ENCODE data around the gene FN1.
"Not testable (repeated sequence)": the region's sequence is repeated elsewhere in the genome, so short reads cannot be mapped to it uniquely, and the experiment has no call there.

The FN1 gene

DNA sequence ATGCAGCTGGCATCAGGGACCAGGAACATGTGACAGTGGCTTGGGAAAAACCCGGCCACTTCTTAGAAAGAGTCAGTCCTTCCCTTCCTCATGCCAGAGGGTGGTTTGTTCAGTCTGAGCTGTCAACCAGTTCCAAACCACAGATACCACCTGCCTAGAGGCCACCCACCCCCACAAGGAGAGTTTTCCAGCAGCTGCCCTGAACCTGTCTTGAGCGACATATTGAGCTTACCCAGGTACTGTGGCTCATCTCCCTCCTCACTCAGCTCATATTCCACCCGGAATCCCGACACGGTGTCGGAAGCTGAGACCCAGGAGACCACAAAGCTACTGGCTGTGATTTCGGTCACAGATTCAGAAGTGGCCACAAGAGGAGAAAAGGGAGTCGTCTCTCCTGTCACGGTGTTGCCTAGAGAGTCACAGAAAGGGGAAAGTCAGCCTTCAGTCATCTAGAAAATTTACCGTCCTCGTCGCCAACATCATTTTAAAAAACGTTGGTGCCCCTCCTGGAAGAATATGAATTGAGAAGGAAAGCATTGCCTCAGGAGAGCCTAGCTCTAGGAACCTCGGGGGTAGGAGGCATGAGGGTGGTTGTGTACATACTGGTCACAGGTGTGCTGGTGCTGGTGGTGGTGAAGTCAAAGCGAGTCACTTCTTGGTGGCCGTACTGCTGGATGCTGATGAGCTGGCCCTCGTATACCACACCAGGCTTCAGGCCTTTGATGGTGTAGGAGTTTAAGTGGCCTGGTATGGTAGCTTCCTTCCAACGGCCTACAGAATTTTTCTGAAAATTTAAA lies 26.3 kb downstream of the FN1 start:
- DNase-seq (ENCODE audit: extremely low read depth in 1 of 2, low read depth in 1 of 2): peak; percentile 21 to 45

DNA sequence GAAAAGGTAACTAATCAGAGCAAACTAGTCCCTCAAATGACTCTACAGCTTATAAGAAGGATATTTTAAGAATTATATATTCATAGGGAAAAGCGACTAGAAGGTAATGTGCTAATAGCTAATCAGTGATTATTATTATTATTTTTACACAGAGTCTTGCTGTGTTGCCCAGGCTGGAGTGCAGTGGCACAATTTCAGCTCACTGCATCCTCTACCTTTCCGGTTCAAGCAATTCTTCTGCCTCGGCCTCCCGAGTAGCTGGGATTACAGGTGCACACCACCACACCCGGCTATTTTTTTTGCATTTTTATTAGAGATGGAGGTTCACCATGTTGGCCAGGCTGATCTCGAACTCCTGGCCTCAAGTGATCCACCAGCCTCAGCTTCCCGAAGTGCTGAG lies 27.4 kb downstream of the FN1 start:
- not testable (repeated sequence) for DNase-seq (ENCODE audit: extremely low read depth in 1 of 2, low read depth in 1 of 2)

DNA sequence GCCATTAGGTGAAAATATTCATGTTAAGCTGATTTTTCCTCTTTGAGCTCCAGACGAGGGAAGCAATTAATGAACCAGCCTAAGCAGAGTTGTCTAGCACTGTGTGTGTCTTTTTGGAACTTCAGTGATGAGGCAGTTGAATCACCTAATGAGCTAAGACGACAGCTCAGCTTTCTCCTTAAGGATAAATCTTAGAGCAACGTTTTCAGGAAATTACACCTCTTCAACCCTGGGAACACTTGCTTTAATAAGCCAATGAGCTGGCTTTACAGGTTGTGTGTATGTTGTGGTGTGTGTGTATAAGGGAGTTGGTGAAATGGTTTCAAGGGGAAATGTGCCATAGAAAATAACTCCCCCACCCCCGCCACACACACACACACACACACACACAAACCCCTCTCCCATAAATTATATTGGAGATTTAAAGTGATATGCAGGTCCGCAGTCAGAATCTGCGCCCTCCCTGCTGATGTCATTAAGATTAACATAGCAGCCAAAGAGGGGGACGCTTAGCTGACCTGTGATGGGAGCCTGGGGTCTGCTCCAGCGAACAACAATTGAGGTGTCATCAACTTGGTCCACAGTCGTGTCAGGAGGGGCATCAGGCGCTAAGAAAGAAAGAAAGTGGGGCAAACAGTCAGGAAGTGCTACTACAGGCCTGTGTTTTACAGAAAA lies 28.1 kb downstream of the FN1 start:
- DNase-seq (ENCODE audit: extremely low read depth in 1 of 2, low read depth in 1 of 2): no peak

DNA sequence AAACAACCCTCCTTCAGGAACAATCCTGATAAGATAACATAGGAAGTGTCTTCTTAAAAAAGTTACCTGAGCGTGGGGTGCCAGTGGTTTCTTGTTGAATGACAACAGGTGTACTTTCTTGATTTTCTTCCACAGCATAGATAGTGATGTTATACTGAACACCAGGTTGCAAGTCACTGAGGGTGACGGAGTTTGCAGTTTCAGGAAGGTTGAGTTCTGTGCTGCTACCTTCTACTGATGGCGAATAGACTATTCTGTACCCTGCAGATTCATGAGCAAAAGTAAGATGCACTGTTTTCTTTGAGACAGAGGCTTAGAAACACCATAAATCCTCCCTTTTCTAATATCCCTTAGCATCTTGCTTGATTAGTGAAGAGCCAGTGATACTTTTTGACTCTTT lies 28.8 kb downstream of the FN1 start:
- no peak for DNase-seq (ENCODE audit: extremely low read depth in 1 of 2, low read depth in 1 of 2)

DNA sequence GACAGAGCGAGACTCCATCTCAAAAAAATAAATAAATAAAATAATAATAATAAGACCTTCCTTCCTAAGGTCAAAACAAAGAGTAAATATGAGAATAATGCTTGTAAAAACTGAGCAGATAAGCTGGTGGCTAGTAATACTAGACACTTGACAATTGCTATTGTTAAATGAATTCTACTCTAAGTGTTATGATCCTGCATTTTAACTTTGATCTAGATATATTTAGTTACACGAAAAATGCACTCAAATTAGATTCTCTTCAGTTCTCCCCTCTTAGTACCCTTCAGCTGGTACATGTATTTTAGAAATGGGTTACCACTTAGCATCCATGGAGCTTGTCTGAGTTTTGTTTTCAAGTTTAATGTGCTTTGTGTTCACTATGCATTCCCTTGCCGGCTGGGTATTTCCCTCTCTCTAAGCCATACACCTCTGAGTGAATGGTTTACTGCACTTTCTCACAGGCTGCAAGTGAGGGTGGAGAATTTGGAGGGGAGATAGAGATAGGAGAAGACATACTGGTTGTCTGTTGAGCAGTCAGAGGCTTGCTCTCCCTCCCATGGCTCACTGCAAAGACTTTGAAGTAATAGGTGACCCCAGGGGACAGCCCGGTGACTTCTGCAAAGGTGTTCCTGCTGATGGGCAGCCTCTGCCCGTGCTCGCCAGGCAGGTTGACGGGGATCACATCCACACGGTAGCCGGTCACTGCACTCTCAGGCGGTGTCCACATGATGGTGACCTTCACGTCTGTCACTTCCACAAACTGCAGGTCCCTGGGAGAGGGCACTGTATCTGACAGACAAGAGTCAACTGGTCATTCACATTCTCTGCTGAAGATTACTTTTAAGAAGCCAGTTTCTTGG lies 29.9 kb downstream of the FN1 start:
- no peak for DNase-seq (ENCODE audit: extremely low read depth in 1 of 2, low read depth in 1 of 2)

DNA sequence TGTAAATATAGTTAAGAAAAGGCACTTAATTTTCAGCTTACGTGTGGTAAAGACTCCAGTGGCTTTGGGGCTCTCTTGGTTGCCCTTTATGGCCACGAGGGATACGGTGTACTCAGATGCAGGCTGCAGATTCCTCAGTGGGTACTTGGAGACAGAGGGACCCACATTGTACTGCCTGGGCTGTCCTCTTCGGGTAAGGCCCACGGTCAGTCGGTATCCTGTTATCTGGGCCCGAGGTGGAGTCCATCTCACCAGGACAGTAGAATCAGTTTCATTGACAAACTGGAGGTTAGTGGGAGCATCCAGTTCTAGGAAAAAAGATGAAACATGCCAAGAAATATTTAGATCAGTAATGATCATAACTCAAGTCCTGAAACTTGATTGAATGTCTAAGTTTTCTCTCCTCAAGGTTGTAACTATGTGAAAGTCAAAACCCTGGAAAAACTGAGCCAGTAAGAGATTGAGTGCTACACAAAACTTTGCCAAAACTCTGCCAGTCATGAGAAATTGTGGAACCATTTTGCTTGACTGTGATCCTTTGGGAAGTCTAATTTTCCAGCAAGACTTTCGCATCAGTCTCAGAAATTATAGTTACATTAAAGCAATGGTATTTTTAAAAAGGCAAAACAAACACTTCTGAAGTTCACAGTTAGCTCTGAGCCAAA lies 31.4 kb downstream of the FN1 start:
- no peak for DNase-seq (ENCODE audit: extremely low read depth in 1 of 2, low read depth in 1 of 2)

DNA sequence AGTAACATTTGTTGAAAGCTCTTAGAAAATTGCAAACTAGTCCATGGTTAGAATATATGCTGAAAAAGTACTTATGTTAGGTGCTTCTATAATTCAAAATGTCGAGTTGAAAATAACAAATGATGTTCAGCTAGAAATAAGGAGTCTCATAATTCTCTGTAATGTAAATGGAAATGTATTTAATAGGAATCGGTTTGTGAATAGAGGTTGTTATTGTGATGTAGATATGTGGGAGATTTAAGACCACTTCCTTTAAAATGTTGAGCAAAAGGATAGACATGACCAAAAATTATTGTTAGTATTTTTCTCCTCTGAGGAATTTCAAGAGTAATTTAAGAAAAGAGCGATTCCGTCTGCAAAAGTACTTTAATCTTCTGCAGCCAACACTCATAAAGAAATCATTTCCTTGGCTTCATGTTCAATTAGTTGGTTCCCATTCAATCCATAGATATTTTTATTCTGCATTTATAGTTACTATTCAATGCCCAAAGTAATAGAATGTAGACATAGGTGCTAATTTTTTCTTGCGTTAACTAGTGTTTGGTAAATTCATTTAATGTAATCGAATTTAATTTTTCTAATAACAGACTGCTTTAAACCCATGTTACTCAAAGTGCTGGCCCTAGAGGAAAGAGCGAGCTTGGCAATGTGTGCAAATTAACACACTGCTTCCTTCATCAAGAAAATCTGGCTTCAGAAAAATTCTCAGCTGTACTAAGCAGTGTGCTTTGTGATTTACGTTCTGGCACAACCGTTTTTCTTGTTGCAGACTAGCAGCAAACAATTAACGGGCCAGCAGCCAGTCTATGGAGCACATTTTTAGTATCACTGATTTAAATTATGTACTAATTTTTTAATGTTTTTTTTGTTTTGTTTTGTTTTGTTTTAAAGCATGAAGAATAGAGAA lies 32.2 kb downstream of the FN1 start:
- DNase-seq (ENCODE audit: extremely low read depth in 1 of 2, low read depth in 1 of 2): no peak

DNA sequence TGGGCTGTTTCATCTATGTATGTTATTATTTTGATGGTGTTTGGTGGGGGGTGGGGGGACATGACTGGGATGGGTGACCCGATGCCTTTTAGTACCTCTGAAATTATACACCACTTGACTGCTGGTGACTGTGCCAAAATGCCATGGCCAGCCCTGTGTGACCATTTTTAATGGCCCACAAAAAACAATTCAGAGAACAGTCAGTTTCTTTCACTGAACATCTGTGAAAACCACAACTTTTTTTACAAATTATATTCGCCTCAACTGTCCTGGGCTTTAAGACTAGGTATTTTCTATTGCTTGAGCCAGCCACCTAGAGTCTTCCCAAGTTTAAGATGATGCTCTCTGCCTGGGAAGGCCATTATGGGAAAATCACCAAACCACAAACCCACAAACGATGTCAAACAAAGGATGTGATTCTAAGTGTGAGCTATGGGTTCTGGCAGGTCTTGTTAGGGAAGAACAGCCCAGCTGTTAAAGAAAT lies 33.9 kb downstream of the FN1 start:
- no peak for DNase-seq (ENCODE audit: extremely low read depth in 1 of 2, low read depth in 1 of 2)

DNA sequence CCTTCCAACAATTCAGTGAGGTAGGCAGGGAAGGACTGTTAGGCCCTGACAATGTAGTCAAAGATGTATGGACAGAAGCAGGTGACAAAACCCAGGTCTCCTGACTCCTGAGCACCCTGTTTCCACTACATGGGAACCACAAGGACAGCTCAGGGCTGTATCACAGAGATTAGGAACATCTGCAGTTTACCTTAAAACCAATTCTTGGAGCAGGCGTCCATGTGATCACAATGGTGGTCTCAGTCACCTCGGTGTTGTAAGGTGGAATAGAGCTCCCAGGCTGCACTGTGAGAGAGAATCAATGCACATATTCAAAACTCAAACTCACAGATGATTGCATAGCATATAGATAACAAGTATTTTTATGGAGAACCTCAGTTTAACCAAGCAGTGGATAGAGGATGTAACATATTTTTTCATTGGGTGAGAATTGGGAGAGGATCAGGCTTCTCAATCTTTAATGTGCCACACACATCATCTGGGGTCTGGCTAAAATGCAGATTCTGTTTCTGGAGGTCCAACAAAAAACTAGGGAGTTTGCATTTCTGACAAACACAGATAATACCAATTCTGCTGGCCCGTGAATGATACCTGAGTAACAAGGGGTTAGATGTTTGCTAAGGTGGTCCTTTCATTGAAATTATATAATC lies 36.7 kb downstream of the FN1 start:
- no peak for DNase-seq (ENCODE audit: extremely low read depth in 1 of 2, low read depth in 1 of 2)

DNA sequence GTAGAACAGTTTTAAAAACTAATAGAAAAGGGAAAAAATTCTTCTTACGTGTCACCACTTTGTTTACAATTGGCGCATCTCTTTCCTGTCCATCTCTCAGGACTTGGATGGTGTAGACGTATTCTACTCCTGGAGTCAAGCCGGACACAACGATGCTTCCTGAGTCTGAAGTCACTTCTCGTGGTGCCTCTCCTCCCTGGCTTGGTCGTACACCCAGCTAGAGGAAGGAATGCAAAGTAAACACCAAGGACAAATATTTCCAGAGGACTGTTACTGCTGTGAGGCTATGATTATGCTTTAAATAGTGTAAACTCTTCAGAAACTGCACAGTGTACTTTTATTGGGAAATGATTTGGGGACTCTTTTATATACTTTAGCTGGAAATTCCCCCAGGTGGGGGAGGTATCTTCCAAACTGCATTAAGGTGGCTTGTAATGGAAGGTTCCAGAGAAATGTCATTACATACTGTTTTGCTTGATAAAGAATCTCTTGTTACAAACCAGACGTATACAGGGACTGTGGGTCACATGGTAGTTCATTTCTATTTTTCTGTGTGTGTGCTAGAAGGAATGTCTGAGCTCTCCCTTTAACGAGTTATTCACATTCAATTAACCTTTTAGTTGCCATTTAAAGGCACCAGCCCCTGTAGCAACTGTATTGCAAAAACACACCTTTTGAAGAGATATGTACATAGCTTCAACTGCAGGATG lies 38.1 kb downstream of the FN1 start:
- no peak for DNase-seq (ENCODE audit: extremely low read depth in 1 of 2, low read depth in 1 of 2)

DNA sequence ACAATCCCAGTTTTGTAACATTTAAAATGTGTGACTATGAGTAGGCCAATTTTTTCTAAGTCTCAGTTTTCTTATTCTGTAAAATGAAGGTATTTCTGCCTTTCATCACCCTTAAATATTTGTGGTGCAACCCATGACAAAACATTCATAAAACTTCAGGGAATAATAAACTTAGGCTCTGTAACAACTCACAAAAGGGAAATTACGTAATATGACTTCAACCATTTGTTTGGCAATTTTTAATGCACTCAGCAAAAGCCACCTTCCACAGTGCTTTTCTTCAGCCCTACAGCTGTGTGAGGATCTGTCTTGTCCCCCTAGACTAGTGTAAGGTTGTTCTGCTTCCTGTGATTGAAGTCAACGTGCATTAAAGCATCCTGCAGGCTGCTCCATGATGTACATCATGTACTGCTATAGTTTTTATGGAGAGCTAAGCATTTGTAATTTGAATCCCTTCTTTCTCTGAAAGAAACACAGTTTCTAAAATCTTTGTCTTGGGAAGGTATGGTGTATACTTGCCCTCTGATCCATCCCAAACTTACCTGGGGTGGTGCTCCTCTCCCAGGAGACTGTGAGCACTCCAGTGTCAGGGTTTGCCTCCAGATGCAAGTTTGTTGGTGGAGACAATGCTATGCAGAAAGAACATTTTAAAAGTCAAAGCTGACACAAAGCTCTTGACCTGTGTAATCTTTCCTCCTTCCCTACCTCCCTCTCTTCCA lies 39.1 kb downstream of the FN1 start:
- no peak for DNase-seq (ENCODE audit: extremely low read depth in 1 of 2, low read depth in 1 of 2)

DNA sequence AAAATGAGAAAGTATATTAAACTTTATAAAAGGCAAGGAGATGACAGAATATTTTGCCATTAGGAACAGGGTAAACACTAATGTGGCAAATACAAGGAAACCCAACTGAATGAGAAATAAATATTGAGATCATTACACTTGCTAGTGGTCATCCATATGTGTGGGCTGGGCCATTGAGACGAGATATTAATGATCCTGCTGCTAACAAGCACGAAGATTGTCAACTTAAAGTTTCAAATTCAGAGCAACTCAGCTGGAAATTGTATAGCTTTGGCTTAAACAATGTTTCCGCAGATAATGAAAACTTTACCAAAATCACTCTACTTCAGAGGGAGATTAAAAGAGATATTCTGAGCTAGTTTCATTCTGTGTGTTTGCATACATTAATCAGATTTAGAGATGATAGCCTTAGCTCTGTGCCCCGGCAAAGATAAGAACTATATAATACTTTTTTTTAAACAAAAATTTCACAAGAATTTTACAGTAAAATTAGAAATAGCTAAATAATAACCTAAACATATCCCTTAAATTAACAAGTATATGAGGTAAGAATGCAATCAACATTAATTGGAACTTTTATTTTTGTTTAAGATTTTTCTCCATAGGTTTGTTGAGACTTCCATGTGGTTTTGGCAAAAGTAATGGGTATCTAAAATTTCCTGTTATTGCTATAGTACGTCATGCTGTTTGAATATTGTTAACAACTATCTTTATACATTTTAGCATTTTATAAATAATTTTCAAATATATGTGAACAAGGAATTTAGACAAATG lies 40.0 kb downstream of the FN1 start:
- no peak for DNase-seq (ENCODE audit: extremely low read depth in 1 of 2, low read depth in 1 of 2)

DNA sequence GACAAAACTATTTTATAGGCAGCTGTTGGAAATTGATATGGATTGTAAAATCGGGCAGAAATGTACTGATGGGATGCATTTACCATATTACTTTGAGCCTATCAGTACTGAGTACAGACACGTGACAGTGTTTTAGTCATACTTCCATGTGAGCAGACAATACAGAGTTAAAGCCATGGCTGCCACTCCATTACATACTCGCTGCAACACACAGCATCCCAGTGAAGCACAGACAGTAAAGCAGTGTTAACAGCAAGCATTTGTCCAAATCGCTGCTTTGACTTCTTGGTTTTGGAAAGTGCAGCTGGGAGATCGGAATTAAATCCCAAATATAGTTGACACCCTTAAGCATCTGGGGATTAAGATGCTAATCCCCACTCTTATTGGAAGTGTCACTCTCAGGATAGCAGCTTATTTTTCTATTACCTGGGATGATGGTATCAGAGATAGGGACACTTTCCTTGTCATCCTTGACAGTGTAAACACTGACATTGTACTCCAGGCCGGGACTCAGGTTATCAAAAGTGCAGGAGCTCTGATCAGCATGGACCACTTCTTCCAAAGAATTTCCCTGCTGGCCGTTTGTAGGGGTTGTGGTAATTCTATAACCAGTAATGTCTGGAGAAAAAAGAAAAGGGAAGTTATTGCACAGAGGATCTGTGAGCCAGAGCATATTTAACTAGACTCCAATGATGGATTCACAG lies 41.6 kb downstream of the FN1 start:
- no peak for DNase-seq (ENCODE audit: extremely low read depth in 1 of 2, low read depth in 1 of 2)

DNA sequence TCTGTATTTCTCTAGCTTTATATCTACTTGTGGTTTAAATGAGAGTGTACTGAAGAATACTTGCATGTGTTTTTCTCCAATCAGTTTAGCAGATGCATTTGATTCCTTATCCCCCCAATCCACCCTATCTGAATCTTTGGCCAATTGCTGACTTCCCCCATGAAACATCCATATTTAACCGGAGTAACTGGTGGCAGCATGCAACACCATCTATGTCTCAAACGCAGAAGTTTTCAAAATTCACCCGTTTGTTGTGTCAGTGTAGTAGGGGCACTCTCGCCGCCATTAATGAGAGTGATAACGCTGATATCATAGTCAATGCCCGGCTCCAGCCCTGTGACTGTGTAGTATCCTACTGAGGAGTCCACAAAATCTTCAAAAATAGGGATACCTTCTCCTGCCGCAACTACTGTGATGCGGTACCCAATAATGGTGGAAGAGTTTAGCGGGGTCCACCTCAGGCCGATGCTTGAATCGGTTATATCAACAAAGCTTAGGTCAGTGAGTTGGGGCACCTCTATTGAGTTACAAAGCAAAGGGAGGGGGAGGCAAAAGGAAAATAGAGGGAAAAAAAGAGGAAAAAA lies 43.1 kb downstream of the FN1 start:
- no peak for DNase-seq (ENCODE audit: extremely low read depth in 1 of 2, low read depth in 1 of 2)

DNA sequence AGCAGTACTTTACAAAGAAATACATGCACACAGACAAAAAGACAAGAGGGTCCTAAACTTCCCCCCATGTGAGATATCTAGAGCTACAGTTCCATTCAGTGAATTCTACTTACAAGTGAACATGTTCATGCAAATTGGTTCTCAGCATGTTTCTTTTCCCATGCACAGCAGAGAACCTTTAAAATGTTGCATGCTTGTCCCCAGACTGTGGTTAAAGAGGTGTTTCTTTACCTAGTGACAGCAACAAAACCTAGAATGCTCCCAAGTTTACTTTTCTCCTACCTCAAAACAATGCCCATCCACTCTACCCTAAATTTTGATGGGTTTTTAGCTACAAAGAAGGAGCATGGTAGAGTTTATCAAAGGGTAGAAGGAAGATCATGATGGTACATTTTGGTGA lies 43.7 kb downstream of the FN1 start:
- DNase-seq (ENCODE audit: extremely low read depth in 1 of 2, low read depth in 1 of 2): no peak

DNA sequence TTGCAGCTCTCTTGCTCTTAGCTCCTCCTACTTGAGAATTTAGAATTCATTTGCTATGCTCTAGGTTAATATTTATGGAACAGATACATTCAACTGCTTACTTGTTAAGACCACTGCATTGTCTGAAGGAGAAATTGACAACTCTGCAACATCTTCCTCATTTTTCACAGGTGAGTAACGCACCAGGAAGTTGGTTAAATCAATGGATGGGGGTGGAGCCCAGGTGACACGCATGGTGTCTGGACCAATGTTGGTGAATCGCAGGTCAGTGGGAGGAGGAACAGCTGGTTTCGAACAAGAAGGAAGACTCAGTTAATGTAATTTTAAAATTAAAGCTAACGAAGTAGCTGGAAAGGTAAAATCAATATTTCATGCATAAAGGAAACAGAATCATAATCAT lies 44.3 kb downstream of the FN1 start:
- DNase-seq (ENCODE audit: extremely low read depth in 1 of 2, low read depth in 1 of 2): no peak

DNA sequence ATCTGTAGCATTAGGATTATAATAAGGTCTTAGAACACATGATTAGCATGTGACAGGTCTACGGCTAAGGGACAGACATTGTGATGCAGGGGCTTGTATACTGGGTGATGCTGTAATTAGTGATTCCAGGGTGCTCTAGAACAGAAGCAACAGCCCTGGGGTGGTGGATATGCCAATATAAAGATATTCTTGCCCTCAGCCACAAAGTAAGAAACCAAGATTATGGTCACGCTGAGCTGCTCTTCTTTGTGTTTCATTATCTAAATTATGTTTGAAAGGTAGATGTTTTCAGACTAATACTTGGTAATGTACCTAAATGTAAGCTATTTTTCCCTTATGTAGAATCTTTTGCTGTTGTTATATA lies 45.3 kb downstream of the FN1 start:
- no peak for DNase-seq (ENCODE audit: extremely low read depth in 1 of 2, low read depth in 1 of 2)

All from stimulated activated CD8-positive, alpha-beta memory T cell treated with anti-CD3 and anti-CD28 coated beads, Interleukin-7, amount 100 ng/mL, for 48 hours (primary cell).